Endodermal cell (in vitro differentiated cells): Measurements from ENCODE around the gene PBX2. TPM values are rescaled to one million over a fixed set of nuclear protein-coding genes. Genes with fewer than 3 reads are reported as not detected.

Experiments
- DNase-seq: peaks from one replicate; pipeline ENCODE4 v3.0.0-alpha.2; 2017
- H3K27ac ChIP-seq: 2 replicates; pipeline ENCODE4 v1.5.1; 2013; ENCODE audit warnings: mild to moderate bottlenecking, low read depth, low read length, moderate library complexity
- H3K27me3 ChIP-seq: 2 replicates; pipeline ENCODE4 v1.6.1; 2013; ENCODE audit warnings: mild to moderate bottlenecking, low read length, moderate library complexity; ENCODE audit not compliant: insufficient read depth, control insufficient read depth, poor library complexity, severe bottlenecking
- H3K36me3 ChIP-seq: 2 replicates; pipeline ENCODE4 v1.7.0; 2013; ENCODE audit warnings: mild to moderate bottlenecking, low read length, moderate library complexity; ENCODE audit not compliant: control insufficient read depth, insufficient read depth
- H3K4me1 ChIP-seq: one replicate; pipeline ENCODE4 v1.7.0; 2013; ENCODE audit warnings: low read length; ENCODE audit not compliant: control insufficient read depth, insufficient read depth
- H3K4me3 ChIP-seq: 2 replicates; pipeline ENCODE4 v1.5.1; 2013; ENCODE audit warnings: mild to moderate bottlenecking, low read length, moderate library complexity
- H3K9ac ChIP-seq: 2 replicates; pipeline ENCODE4 v1.6.1; 2013; ENCODE audit warnings: mild to moderate bottlenecking, low read length, moderate library complexity; ENCODE audit not compliant: poor library complexity, severe bottlenecking; ENCODE audit errors: extremely low read depth
- H3K9me3 ChIP-seq: 2 replicates; pipeline ENCODE4 v1.6.1; 2013; ENCODE audit warnings: mild to moderate bottlenecking, low read length, moderate library complexity; ENCODE audit not compliant: control insufficient read depth
- H3K27ac Mint-ChIP-seq: 2 replicates; pipeline ENCODE4 v1.8.0; 2020; ENCODE audit warnings: mixed read lengths
- H3K27me3 Mint-ChIP-seq: 2 replicates; pipeline ENCODE4 v1.8.0; 2021; ENCODE audit warnings: mild to moderate bottlenecking, mixed read lengths; ENCODE audit not compliant: insufficient read depth
- H3K36me3 Mint-ChIP-seq: 2 replicates; pipeline ENCODE4 v1.8.0; 2020; ENCODE audit warnings: low read depth, mixed read lengths
- H3K4me1 Mint-ChIP-seq: 2 replicates; pipeline ENCODE4 v1.8.0; 2020; ENCODE audit warnings: mixed read lengths
- H3K4me3 Mint-ChIP-seq: 2 replicates; pipeline ENCODE4 v1.8.0; 2020; ENCODE audit warnings: mild to moderate bottlenecking, moderate library complexity, mixed read lengths
- H3K9me3 Mint-ChIP-seq: 2 replicates; pipeline ENCODE4 v1.8.0; 2020; ENCODE audit warnings: mild to moderate bottlenecking, mixed read lengths
- WGBS, 2 experiments: methylation state at CpG; one replicate each; pipeline versions ENCODE4 v1.1.5 to v1.1.7; 2013; ENCODE audit warnings: missing lambda C conversion rate in 2 of 2, mixed read lengths in 1 of 2; ENCODE audit not compliant: insufficient coverage in 1 of 2, insufficient read length in 1 of 2; 5-methylcytosine and 5-hydroxymethylcytosine counted together
- total RNA-seq, 2 donors: library from RNA; stranded (reverse); fragmentation: NEBNext Ultra II Directional in 1 of 2; extraction: Animal tissue kit (Norgen Biotek cat#: 25700) in 1 of 2; gene quantifications; 2 replicates in 1 of 2; 3 replicates in 1 of 2; pipeline ENCODE4 v1.2.1, GENCODE V29; 2021
- TF ChIP-seq, protein P1 (sequence below): fragments of 200-600 bp; sonication (generic); conservative IDR thresholded peaks from 2 replicates; pipeline ENCODE4 v1.5.0; 2021; ENCODE audit warnings: antibody characterized with exemption, mild to moderate bottlenecking

The PBX2 gene
- total RNA-seq, 2 donors from 2014 or later, result 246 to 263 TPM

DNA sequence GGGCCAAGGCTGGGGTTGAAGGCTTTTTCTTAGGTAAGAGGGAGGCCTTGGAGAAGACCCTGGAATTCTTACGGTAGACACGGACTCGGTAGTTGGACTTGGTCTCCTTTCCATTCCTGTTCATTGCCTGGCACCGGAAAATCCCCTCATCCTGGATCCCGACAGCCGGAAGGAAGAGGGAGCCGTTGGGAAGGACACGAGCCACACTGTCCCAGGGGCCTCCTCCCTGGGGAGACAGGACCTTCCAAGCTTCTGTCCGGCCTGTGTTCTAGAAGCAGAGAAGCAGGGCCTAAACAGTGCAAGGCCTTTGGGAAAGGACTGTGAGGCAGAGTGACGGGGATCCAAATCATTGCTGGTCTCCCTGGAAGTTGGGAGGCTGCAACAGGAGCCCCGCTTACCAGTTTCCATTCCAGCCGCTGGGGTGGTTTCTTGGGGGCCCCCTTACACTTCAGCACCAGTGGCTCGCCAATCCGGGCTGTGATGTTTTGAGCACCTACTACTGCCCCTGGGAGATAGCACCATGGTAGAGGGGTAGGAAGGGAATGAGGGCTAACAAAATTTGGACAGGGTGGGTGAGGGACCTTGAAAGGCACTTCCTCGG is 6.4 kb downstream of the PBX2 start:
- no peaks in the 10 kb centered on the region for H3K27me3 Mint-ChIP-seq
- H3K4me1 Mint-ChIP-seq, result peaks cover 38% of the 10 kb centered on the region
- Histone ChIP-seq H3K9ac (no peak overlapping the region), H3K4me3 (no peak overlapping the region), H3K27me3 (no peaks in the 10 kb centered on the region), H3K4me1 (no peaks in the 10 kb centered on the region), H3K36me3 (peaks cover 31% of the 10 kb centered on the region), H3K9me3 (no peaks in the 10 kb centered on the region), H3K27ac (no peak overlapping the region)
- H3K4me3 Mint-ChIP-seq, result no peak overlapping the region
- WGBS, 2 experiments, result 88 to 92% methylated on average over 13 to 15 of the region's 15 CpGs
- DNase-seq, result no peak
- H3K9me3 Mint-ChIP-seq, result no peaks in the 10 kb centered on the region
- H3K36me3 Mint-ChIP-seq, result peaks cover 54% of the 10 kb centered on the region
- H3K27ac Mint-ChIP-seq, result peak overlapping the region; percentile 21
- TF ChIP-seq, protein P1, sequence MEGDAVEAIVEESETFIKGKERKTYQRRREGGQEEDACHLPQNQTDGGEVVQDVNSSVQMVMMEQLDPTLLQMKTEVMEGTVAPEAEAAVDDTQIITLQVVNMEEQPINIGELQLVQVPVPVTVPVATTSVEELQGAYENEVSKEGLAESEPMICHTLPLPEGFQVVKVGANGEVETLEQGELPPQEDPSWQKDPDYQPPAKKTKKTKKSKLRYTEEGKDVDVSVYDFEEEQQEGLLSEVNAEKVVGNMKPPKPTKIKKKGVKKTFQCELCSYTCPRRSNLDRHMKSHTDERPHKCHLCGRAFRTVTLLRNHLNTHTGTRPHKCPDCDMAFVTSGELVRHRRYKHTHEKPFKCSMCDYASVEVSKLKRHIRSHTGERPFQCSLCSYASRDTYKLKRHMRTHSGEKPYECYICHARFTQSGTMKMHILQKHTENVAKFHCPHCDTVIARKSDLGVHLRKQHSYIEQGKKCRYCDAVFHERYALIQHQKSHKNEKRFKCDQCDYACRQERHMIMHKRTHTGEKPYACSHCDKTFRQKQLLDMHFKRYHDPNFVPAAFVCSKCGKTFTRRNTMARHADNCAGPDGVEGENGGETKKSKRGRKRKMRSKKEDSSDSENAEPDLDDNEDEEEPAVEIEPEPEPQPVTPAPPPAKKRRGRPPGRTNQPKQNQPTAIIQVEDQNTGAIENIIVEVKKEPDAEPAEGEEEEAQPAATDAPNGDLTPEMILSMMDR, result no peak

DNA sequence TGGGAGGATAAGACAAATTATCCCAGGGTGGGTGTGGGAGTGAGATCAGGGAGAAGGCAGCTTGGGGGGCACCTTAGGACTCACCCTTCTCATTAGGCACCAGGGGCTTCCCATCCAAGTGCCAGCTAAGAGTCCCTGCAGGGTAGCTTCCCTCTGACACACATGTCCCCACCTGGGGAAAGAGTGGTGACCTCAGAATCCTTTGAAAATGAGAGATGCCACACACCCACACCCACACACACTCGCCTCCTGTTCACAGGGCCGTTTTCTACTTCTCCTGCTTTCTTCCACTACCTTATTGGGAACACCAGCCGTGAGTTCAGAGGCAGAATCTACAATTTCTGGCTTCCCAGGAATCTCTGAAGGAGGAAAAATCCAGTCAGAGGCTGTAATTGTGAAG is 7.0 kb downstream of the PBX2 start:
- H3K4me1 Mint-ChIP-seq, result peaks cover 34% of the 10 kb centered on the region
- TF ChIP-seq, protein P1, result no peak
- peak overlapping the region; percentile 75 for H3K27ac Mint-ChIP-seq

GRCh38 chr6:32182555-32182981 is 7.4 kb downstream of the PBX2 start:
- Mint-ChIP-seq H3K4me1 (peaks cover 33% of the 10 kb centered on the region), H3K4me3 (no peak overlapping the region)
- WGBS, 2 experiments, result 96 to 100% methylated on average over 1 to 10 of the region's 10 CpGs

More for the DNA sequence above, 7.0 kb downstream of the PBX2 start:
- Histone ChIP-seq H3K27ac (no peak overlapping the region), H3K4me1 (no peaks in the 10 kb centered on the region), H3K36me3 (peaks cover 30% of the 10 kb centered on the region), H3K9ac (no peak overlapping the region), H3K27me3 (no peaks in the 10 kb centered on the region), H3K4me3 (no peak overlapping the region), H3K9me3 (no peaks in the 10 kb centered on the region)
- Mint-ChIP-seq H3K27me3 (no peaks in the 10 kb centered on the region), H3K36me3 (peaks cover 50% of the 10 kb centered on the region), H3K9me3 (no peaks in the 10 kb centered on the region), H3K4me3 (no peak overlapping the region)
- WGBS, 2 experiments, result 89 to 100% methylated on average over 1 to 3 of the region's 3 CpGs
- no peak for DNase-seq

More at GRCh38 chr6:32182555-32182981, 7.4 kb downstream of the PBX2 start:
- no peak overlapping the region for H3K4me3 ChIP-seq
- no peaks in the 10 kb centered on the region for H3K9me3 Mint-ChIP-seq
- H3K27me3 ChIP-seq, result no peaks in the 10 kb centered on the region
- H3K36me3 Mint-ChIP-seq, result peaks cover 46% of the 10 kb centered on the region
- no peaks in the 10 kb centered on the region for H3K9me3 ChIP-seq
- no peaks in the 10 kb centered on the region for H3K4me1 ChIP-seq
- H3K27ac Mint-ChIP-seq, result peak overlapping the region; percentile 75
- TF ChIP-seq, protein P1, result no peak
- peaks cover 25% of the 10 kb centered on the region for H3K36me3 ChIP-seq
- no peak overlapping the region for H3K27ac ChIP-seq
- H3K27me3 Mint-ChIP-seq, result no peaks in the 10 kb centered on the region
- no peak for DNase-seq
- no peak overlapping the region for H3K9ac ChIP-seq
